Ishikawa (cell line): ENCODE measurements around the gene MEF2B.

Source experiments
- CEBPB ChIP-seq: IDR thresholded peaks from 2 replicates; pipeline ENCODE4 v1.6.1; 2012
- CREB1 ChIP-seq: IDR thresholded peaks from 2 replicates; pipeline ENCODE4 v1.6.1; 2012; ENCODE audit warnings: low read depth
- EGR1 ChIP-seq: IDR thresholded peaks from 2 replicates; pipeline ENCODE4 v1.6.1; 2012
- EP300 ChIP-seq: IDR thresholded peaks from 2 replicates; pipeline ENCODE4 v1.6.1; 2012; ENCODE audit warnings: borderline replicate concordance
- FOXM1 ChIP-seq: IDR thresholded peaks from 2 replicates; pipeline ENCODE4 v1.6.1; 2012; ENCODE audit warnings: low read depth, borderline replicate concordance
- MAX ChIP-seq: IDR thresholded peaks from 2 replicates; pipeline ENCODE4 v1.6.1; 2012
- NFIC ChIP-seq: IDR thresholded peaks from 2 replicates; pipeline ENCODE4 v1.6.1; 2012
- RAD21 ChIP-seq: IDR thresholded peaks from 2 replicates; pipeline ENCODE4 v1.6.1; 2012; ENCODE audit warnings: low read depth
- REST ChIP-seq: IDR thresholded peaks from 2 replicates; pipeline ENCODE4 v1.6.1; 2012; ENCODE audit warnings: low read depth, mild to moderate bottlenecking
- TAF1 ChIP-seq: IDR thresholded peaks from 2 replicates; pipeline ENCODE4 v1.6.1; 2012; ENCODE audit warnings: low read depth, mild to moderate bottlenecking
- TCF12 ChIP-seq: IDR thresholded peaks from 2 replicates; pipeline ENCODE4 v1.6.1; 2012; ENCODE audit warnings: low read depth
- TEAD4 ChIP-seq: IDR thresholded peaks from 2 replicates; pipeline ENCODE4 v1.6.1; 2012
- USF1 ChIP-seq: IDR thresholded peaks from 2 replicates; pipeline ENCODE4 v1.6.1; 2012
- YY1 ChIP-seq: IDR thresholded peaks from 2 replicates; pipeline ENCODE4 v1.6.1; 2012; ENCODE audit warnings: low read depth
- ZBTB7A ChIP-seq: IDR thresholded peaks from 2 replicates; pipeline ENCODE4 v1.6.1; 2012; ENCODE audit warnings: low read depth

Gene MEF2B

GRCh38 chr19:19137556-19138108, 32.4 kb downstream of the MEF2B start:
- no peak for TF ChIP-seq YY1
- no peak for TF ChIP-seq RAD21
- no peak; the same call in 1 of the 2 replicates for TF ChIP-seq ZBTB7A
- TF ChIP-seq EGR1, result no peak
- TF ChIP-seq TAF1, result no peak

DNA sequence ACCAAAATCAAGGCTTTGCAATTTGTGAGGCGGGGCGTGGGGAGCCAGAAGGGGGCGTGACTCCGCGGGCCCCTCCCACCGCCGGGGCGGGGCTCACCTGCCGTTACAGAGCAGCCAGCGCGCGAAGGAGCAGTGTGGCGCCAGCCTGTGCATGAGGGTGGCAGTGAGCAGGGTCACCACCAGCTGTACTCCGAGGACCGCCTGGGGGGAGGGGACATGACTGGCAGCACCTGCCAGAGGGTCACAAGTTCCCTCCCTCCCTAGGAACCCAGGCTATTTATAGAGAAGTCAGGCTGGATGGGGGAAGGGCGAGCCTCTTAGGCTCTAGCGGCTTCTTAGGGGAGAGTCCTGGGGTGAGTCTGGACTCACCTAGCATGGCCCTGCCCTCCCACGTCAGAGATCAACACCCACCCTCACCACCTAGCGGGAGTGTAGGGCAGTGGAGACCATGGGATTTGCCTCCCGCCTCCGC, 35.3 kb downstream of the MEF2B start:
- TF ChIP-seq CEBPB (no peak), EGR1 (no peak), USF1 (no peak), TCF12 (no peak), RAD21 (no peak), ZBTB7A (no peak), TEAD4 (no peak), TAF1 (no peak), REST (no peak), EP300 (no peak), YY1 (no peak), FOXM1 (no peak), MAX (no peak), CREB1 (no peak), NFIC (no peak)

DNA sequence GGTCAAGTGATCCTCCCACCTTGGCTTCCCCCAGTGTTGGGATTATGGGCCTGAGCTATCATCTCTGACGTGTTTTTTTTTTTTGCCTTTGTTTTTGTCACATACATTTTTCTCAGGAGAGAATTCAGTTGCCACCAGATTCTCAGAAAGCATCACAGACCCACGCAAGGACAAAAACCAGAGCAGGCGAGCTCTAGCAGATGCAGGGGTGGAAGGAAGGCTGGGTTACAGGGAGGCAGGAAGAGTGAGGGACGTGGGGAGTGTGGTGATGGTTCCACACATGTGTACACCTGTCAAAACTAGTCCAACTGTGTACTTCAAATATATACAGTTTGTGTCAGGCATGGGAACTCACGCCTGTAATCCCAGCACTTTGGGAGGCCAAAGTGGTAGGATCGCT, 36.1 kb downstream of the MEF2B start:
- TF ChIP-seq TCF12 (no peak), YY1 (no peak), CREB1 (no peak), FOXM1 (no peak), MAX (no peak), REST (no peak), RAD21 (no peak), TEAD4 (no peak), TAF1 (no peak), USF1 (no peak), ZBTB7A (no peak), EGR1 (no peak), CEBPB (no peak), EP300 (no peak), NFIC (no peak)

GRCh38 chr19:19132912-19133311, 37.2 kb downstream of the MEF2B start:
- no peak for TF ChIP-seq TEAD4
- no peak for TF ChIP-seq EP300
- TF ChIP-seq TCF12, result no peak
- TF ChIP-seq CREB1, result no peak
- no peak for TF ChIP-seq YY1
- TF ChIP-seq EGR1, result no peak
- TF ChIP-seq REST, result no peak
- TF ChIP-seq TAF1, result no peak
- TF ChIP-seq NFIC, result no peak
- no peak for TF ChIP-seq ZBTB7A
- no peak for TF ChIP-seq CEBPB
- TF ChIP-seq MAX, result no peak
- TF ChIP-seq RAD21, result no peak
- TF ChIP-seq FOXM1, result no peak
- TF ChIP-seq USF1, result no peak
